HL-60/S4 (cell line): ENCODE results near the gene CALML5.

Experiments used
- in situ Hi-C: fragments of 300-500 bp; cut with MboI; formaldehyde crosslinking; loops from 2 replicates; pipeline ENCODE4 v1.14.3; 2022; ENCODE audit warnings: low sequenced_read_pairs

Gene CALML5

GRCh38 chr10:5502571-5503476 lies 3.5 kb upstream of the CALML5 start:
- in situ Hi-C loops, result no loop called here

GRCh38 chr10:5502061-5502521 lies 2.7 kb upstream of the CALML5 start:
- in situ Hi-C loops, result no loop called here

- in situ Hi-C loops, result no loop called here
These were observed 1.5 kb upstream of the CALML5 start for GRCh38 chr10:5500910-5501309.

GRCh38 chr10:5500162-5500670 lies 846 bp upstream of the CALML5 start:
- in situ Hi-C loops, result no loop called here

- in situ Hi-C loops, result no loop called here
These were observed 428 bp downstream of the CALML5 start for GRCh38 chr10:5498791-5499492.

- in situ Hi-C loops, result no loop called here
These were observed 1.2 kb downstream of the CALML5 start for GRCh38 chr10:5497948-5498730.

GRCh38 chr10:5497289-5497688 lies 2.1 kb downstream of the CALML5 start:
- in situ Hi-C loops, result no loop called here

GRCh38 chr10:5496261-5497250 lies 2.8 kb downstream of the CALML5 start:
- in situ Hi-C loops, result no loop called here

GRCh38 chr10:5494611-5495010 lies 4.8 kb downstream of the CALML5 start:
- in situ Hi-C loops, result no loop called here

GRCh38 chr10:5493691-5494090 lies 5.7 kb downstream of the CALML5 start:
- in situ Hi-C loops, result no loop called here

GRCh38 chr10:5492929-5493576 lies 6.3 kb downstream of the CALML5 start:
- in situ Hi-C loops, result no loop called here

- in situ Hi-C loops, result no loop called here
These were observed 7.0 kb downstream of the CALML5 start for GRCh38 chr10:5492322-5492855.

GRCh38 chr10:5491477-5491876 lies 7.9 kb downstream of the CALML5 start:
- in situ Hi-C loops, result no loop called here

GRCh38 chr10:5490698-5491464 lies 8.5 kb downstream of the CALML5 start:
- in situ Hi-C loops, result no loop called here

- in situ Hi-C loops, result no loop called here
These were observed 9.3 kb downstream of the CALML5 start for GRCh38 chr10:5490032-5490431.

- in situ Hi-C loops, result no loop called here
These were observed 10.9 kb downstream of the CALML5 start for GRCh38 chr10:5488272-5489161.

- in situ Hi-C loops, result no loop called here
These were observed 12.5 kb downstream of the CALML5 start for GRCh38 chr10:5486853-5487235.
